ENCODE results near the gene ALK.

ALK gene

DNA sequence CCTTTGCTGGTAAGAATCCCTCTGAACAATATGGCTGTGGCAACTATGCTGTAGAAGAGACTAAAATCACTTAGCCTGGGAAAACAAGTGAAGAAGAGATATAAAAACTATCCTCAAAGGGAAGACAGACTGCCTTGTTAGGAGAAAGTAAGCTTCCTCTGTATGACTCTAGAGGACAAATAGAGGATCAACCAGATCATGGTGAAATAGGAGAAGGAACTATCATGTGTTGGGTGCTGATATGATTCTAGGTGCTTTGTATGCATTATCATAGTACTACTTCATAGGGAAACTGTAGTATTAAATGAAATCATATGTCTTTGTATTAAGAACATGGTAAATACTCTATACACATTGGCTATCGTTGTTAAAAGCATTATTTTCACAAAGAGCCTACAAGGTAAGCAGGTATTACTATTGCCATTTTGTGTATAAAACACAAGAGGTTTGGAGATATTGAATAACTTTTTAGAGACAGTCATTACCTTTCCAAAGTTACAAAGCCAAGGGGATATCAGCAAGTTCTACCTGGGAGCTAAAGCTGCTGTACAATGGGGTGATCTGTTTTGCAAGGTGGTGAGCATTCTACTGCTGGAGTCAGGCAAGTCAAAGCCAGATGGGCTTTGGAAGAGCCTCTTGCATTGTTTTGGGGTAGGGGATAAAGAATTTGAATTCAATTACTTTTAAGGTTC is 402.6 kb downstream of the ALK start:
- no peak for DNase-seq

DNA sequence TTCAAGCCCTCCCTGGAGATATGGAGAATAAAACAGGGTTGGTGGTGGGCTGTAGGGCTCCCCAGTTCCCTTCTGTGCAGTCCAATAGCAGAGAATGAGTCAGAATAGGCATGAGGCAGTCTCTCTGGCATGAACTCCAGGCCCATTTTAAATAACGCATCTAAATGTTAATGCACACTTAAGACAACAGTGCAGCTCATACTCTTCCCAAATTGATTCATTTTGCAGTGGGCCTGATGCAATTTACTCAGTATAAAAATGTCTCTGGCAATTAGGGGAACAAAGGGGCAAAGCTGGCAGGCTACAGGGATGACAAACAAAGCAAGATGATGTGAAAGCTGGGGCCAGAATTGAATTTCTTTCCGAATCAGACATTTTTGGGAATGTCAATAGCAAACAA is 403.4 kb downstream of the ALK start:
- DNase-seq, result no peak

DNA sequence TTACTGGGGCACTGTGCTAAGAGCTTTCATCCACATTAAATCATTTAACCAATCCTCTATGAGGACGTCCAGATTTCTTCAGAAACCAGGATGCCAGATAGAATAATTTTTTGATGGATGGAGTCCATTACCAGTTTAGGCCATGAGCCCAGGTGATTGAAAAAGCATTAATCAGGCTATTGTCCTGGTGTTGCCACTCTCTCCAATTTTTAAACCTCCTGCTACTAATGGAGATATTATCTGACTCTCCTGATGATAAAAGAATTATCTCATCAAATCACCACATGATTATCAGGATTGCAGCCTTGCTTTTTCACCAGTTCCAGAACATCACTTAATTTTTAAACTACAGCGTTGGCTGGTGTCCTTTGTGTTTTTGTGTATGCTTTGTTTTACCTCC is 404.0 kb downstream of the ALK start:
- no peak for DNase-seq

DNA sequence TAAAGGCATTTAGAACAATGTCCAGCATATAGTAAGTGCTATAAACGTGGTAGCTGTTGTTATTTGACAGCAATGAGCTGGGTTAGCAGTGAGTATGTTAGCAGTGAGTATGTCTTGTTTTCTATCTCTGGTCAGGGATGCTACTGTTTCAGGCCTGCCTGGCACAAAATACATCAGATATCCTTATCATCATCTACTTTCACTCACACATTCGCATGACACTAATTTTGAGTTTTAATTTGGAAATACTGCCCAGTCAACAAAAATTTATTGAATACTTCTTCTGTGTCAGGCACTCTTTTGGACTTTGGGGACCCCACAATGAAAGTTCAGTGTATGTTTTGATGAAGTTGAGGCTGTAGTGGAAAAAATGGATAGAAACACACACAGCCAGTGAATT is 404.6 kb downstream of the ALK start:
- DNase-seq, result no peak

DNA sequence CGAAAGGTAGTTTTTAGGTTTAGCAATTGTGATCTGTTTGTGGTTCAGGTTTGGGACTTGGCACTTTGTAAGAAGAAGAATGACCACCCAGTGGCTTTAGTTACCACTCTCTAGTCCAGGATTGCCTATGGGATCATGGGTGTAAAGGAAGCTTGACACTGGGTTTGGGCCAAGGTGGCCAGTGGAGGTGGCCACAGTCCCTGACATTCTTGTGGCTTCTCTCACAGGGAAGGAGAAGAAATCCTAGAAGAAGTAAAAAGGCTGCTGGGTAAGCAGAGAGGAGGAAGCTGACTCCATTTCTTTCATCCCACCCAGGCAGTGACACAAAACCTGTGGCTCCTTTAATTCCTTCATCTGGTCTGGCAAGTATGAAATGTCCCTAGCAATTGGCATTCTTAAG is 411.5 kb downstream of the ALK start:
- no peak for DNase-seq

DNA sequence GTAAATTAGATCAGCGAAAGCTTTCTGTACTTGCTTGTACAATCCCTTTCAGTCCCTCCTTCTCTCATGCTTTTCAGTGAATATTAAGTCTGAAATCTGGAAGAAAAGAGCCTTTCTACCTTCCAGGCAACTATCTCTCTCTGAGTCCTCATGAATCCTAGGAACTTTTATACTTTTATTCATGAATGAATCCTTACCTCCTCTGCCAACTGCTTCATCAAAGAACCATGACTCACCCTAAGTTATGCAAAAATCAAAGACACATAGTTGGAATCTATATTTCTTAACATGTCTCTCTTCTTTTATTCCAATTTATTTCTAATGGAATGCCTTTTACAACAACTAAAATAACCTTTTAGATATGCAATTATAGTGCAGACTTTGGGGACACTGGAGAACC is 412.0 kb downstream of the ALK start:
- no peak for DNase-seq

DNA sequence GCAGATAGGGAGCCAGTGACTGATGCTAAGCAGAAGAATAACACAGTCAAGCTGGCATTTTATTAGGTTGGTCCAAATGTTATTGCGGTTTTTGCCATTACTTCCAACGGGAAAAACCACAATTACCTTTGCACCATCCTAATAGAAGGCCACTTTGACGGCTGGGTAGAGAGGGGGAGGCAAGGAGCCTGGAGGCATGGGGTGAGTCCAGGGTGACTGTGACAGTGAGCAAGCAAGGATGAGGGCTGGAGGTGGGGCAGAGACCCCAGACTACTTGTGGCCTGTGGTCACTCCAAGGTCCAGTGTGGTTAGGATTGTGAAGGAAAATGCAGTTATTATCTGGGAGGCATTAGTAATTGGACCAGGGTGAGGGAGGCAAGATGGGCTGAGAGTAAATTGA is 416.6 kb downstream of the ALK start:
- no peak for DNase-seq

DNA sequence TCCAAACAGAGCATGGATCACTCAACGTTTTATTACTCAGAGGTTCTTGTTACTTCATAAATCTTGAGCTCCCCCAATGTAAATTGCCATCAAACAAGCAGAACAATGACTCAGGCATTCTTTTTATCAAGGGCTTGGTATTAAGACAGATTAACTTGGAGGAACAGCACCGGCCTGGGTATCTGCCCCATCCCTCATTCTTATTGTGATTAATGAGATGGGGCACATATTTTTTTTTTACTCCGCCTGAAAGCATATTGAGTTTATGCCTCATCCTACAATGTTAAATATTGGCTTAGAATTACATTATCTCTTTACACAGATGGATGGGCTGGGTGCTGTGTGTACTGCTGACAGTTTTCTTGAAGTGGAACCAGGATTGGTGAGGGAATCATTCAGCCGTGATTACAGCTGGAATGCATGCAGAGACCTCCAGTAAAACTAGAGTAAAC is 418.9 kb downstream of the ALK start:
- peak; percentile 24 for DNase-seq

DNA sequence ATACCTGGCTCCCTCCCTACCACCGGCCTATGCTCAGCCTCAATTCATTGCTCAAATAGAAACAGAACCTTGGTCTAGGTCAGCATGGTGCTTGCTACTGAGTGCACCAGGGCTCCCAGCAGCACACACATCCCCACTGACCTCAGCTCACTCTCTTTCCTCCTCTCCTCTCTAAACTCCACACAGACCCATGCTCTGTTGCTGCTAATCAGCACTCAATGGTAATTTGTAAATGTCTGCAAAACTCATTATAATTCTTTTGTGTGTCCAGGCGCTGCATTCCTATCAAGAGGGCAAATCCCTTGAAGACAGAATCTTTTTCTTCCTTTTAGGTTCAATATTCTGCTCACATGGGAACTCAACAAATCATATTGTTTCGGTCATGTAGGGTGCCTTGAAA is 424.0 kb downstream of the ALK start:
- DNase-seq, result no peak

DNA sequence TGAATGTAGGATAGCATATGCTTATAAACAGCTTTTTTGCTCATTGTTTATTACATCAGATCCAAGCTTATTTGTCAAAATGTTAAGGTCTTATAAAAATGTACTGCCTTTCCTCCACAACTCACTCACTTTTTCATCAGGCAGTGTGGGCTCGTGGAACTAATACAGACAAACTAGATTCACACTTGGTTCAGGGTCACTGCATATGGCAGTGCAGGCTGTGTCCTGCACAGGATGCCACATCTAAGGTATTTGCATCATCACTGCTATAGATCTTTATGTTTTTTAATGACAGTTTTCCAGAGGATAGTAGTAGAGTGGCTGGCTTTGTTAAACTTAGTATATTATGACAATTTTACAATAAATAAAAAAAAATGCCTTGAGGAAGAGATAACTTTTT is 425.2 kb downstream of the ALK start:
- DNase-seq, result no peak

DNA sequence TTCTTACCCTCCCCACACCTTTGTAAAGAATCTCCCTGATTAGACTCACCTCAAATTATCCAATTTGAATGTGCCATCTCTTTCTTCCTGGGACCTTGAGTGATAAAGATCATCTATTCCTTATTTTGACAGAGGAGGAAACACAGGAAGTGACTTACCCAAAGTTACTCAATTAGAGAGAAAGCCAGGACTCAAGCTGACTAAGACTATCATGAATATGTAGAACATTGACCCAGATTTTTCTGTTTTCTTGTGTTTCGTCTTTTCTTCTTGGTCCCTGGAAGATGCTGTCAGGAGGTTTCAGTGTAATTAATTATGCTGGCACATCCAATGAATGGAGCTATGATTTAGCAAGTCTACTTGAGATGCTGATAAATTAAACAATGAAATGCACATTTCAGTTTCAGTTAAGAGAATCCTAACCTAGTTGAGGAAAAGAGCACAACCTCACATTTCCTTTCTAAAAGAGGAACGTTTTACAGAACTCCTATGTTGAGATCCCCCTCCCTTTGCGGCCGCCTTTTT is 425.8 kb downstream of the ALK start:
- no peak for DNase-seq

DNA sequence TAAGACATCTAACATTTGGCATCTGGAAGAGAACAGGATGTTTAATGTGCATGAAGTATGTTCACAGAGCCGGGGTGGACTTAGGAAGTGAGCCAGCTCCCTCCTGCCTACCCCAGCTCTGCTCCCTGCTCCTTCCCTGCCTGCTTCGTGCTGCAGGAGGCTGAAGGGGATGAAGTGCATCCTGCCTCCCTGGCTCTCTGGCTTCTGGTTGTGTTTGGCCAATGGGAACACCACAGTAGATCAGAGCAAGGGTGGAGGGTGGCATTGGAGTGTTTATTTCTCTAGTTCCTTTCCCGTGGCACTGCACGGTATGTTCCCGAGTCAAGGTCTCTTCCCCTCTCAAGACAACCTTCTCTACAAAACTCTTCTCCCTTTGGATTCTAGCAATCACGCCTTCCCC is 426.3 kb downstream of the ALK start:
- DNase-seq, result no peak

DNA sequence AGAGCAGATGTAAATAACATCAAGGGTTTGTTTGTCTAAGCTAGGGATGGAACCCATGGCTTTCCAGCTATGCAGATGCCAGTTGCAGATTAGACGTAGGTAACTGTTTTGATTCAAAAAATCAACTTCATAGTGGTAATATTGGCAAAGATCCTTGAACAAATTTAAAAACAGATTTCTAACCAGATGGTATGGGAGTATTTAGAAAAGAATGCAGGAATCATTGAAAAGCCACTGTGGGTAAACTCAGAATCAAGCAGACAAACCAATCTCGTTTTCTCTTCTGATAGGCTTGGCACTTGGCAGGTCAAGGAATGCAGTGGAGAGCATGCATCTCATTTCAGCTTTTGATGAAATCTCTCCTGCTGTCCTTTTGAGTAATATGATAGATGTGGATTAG is 428.7 kb downstream of the ALK start:
- no peak for DNase-seq

DNA sequence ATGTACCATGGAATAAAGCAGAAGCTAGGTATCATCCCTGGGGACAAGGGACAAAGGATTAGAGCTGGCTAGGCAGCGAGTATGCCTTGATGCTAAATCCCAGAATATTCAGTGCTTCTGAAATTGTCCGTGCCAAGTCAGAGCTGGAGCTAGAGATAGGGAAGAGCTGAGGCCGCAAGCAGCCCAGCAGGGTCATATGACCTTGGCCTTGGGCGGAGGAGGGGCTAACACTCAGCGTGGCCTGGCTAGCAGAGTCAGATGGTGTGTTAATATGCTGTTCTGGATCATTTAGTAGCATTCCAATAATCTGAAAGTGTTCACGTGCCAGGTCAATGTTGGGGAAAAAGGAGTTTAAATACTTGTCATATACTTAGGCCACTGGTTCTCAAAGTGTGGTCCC is 431.3 kb downstream of the ALK start:
- DNase-seq, result no peak

DNA sequence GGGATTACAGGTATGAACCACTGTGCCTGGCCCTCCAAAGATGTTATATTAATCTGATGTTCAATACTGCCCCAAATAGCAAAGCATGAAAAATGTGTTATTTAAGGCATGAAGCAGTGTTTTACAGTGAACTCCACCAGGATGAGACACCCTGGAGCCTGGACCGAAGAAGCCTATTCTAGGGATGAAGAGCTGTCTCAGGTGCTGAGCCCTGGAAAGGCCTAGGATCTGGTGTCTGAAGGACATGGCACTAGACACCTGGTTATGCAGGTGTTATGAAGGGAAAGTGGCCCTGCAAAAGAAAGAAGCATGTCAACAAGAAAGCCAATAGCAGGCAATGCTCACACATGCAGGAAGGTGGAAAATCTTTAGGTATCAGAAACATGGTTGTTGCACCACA is 431.8 kb downstream of the ALK start:
- no peak for DNase-seq

DNA sequence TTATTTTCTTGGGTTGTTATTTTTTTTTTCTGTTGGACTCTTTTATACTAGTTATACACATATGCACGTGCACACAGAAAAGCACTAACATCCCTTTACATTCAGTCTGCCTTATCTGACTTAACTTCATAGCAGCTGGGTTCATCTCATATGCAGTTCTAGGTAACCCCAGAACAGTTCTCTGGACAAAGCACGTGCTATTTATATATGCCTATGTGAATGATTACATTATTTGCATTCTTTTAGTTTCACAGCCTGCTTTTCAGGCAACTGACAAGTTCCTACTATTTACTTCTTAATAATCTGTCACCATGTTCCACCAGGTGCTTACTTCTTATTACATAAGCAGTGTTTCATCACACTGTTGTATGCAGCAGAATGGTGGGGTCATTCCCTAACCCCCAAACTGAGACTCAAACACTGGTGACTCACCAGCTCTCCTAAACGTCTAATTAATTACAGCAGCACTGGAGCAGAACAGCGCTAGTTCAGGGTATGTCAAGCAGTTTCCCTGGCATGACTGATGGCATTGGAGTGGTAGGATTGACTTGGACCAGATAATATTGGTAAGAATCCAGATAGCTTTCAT is 433.3 kb downstream of the ALK start:
- peak; percentile 1 for DNase-seq

DNA sequence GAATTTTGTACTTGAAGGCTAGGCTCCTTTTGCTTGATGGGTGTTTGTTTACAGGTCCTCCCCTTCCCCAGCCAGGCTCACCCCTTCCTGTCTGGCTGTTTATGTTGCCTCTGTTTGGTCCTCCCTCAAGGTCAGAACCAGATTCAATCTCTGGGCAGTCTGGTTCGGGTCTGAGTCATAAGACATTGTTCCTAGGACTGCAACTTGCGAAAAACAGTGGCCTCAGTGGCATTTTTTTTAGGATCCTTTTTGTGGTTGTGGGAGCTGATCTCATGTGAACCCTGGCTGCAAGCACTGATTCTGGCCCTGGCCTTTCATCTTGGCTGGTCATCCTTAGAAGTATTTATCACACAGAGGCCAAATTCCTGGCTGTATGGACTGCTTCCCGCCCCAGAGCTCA is 435.8 kb downstream of the ALK start:
- no peak for DNase-seq

DNA sequence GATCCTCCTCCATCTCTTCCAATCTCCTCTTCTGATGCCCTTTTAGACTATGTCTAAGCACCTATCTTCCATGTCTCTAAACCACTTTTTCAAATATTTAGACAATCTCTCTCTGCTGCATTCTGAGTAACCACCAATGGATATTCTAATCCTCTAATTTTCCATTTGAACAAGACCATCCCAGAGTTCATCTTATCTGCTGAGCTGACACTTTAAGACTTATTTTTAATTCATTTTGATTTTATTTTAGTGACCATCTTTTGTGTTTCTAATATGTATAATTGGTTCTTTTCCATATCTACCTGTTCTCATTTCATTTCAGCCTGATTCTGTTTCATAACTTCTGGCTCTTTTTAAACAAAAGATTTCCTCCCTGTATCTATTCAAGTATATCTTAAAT is 436.3 kb downstream of the ALK start:
- DNase-seq, result no peak

DNA sequence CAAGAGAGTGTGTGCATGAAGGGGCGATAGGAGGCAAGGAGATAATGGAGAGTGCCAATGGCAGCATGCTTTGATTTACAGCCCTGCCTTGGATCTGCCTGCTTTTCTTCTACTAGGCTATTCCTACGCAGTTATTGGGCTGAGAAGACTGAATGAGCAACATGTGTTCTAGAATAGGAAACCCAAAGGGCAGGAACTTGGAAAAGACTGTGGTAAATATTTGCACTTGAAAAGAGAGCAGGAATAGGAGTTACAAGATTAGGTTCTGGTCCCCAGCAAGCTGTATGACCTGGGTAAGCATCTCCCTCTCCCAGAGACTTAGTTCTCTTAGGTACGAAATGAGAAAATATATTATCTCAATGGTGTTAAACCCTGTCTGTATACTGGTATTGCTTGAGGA is 438.5 kb downstream of the ALK start:
- DNase-seq, result no peak

DNA sequence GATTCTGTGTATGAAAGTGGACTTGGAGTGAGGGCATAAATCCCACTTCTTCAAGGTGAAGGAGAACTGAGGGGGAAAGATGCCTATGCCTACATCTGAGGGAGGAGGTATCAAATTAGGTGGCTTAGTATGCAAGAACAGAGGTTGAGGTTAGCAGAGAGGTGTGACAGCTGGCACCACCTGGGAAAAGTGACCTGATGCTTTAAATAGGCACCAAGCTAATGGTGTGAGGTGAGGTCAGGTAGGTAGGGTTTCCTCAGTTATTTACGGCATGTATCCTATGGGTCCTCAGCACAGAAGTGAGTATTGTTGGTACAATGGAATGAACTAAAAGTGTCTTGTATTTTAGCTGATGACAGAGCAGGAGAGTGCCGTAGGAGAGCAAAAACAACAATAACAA is 439.0 kb downstream of the ALK start:
- DNase-seq, result no peak

DNA sequence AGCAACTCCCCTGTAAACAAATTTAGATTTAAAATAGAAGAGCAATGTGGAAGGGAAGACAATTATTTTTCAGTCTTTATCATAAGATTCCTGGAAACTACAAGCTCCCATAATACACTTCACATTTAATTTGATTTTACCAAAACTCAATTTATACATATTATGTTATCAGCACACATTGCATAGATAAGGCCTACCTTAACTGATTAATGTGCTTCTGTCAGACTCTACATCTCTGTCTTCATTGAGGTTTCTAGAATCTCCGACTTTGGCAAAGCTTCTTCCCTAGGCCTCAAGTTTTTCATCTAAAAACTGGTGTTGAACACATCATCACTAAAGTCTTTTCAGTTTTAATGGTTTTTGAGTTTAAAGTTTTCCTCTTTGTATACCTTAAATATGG is 440.1 kb downstream of the ALK start:
- DNase-seq, result no peak

DNA sequence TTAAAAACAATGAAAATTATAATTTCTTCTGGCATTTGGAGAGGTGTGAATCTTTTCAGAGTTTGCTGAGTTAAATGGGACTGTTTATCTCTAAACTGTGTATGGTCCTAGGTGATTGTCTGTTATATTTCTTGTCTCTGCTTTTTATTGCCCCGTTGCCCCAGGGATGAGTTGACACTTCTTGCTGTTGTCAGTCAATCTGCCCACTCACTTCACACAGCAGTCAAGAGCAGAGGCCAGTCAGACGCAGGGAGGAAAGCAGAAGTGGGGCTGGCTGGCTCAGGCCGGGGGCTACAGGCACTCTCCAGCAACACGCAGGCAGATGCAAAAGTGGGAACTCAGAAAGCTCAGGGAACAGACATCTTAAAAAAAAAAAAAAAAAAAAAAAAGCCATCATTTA is 441.0 kb downstream of the ALK start:
- DNase-seq, result no peak

DNA sequence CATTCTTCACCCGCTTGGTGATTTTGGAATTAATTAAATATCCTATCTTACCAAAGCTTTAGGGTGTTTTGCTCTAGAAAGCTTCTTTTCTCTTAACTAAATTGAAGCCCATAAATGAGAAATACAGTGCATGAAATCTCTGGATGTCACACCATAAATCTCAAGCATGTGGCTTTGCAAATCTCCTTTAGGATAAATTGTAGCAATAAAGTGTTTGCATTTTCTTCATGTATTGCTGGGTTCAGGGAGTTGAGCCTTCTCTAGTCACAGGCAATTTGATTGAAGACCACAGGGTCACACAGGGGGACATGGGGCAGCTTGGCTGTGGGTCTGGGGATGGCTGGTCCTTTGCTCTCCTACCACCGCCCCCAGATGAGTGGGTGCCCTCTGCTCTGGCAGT is 442.0 kb downstream of the ALK start:
- DNase-seq, result no peak

DNA sequence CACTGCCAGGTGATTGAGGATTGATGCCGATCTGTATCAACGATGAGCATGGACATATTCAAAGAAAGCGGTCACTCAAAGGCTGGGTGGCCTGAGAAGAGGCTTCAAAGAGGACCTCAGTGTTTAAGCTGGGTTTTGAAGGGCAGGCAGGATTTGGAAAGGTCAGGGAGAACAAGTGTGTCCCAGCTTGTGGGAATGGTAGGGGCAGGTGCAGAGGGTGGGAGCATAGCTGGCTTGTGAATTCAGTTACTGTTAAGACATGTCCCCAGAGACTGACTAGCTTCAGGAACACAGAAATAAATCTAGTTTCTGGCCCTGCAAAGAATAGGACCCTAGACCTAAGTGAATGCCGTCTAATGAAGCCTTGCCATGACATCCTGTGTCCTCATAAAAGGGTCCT is 442.7 kb downstream of the ALK start:
- DNase-seq, result no peak

DNA sequence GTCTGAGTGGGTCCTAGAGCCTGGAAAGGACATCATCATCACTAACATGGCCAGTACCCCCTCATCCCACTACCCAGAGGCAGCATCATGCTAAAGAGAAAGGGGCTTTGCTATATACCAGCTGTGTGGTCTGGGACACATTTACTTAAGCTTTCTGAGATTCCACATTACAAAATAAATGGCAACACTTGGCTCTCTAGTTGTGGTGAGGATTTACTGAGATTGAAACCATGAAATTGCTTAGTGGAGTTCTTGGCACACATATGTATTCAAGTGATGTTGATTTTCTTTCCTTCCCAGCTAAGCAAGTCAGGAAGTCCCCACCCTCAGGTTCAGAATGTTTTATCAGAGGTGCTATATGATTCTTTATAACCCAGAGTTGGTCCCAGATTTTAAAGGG is 444.2 kb downstream of the ALK start:
- no peak for DNase-seq
